Neural cell (in vitro differentiated cells): ENCODE measurements around the gene NEK5.

Experiments
- CTCF ChIP-seq: fragments of 450-650 bp; IDR thresholded peaks from 2 replicates; pipeline ENCODE4 v1.5.1; 2014; ENCODE audit warnings: antibody characterized with exemption, mild to moderate bottlenecking, moderate library complexity; ENCODE audit not compliant: poor library complexity, severe bottlenecking
- EP300 ChIP-seq: fragments of 450-650 bp; conservative IDR thresholded peaks from 2 replicates; pipeline ENCODE4 v1.6.1; 2014; ENCODE audit warnings: antibody characterized with exemption, mild to moderate bottlenecking, moderate library complexity; ENCODE audit not compliant: poor library complexity, severe bottlenecking
- EZH2 ChIP-seq: fragments of 200-600, 300-800 bp; shearing (Covaris generic), sonication (generic); IDR thresholded peaks from 2 replicates; pipeline ENCODE4 v1.6.1; 2014; ENCODE audit warnings: antibody characterized with exemption, low read length, borderline replicate concordance, mild to moderate bottlenecking; ENCODE audit not compliant: insufficient read depth, poor library complexity, severe bottlenecking
- MXI1 ChIP-seq: fragments of 450-650 bp; conservative IDR thresholded peaks from 2 replicates; pipeline ENCODE4 v1.6.1; 2014; ENCODE audit warnings: antibody characterized with exemption, mild to moderate bottlenecking; ENCODE audit not compliant: poor library complexity, severe bottlenecking
- POLR2AphosphoS5 ChIP-seq: IDR thresholded peaks from 2 replicates; pipeline ENCODE4 v1.6.1; 2012
- RAD21 ChIP-seq: fragments of 450-650 bp; conservative IDR thresholded peaks from 2 replicates; pipeline ENCODE4 v1.6.1; 2014; ENCODE audit warnings: antibody characterized with exemption, mild to moderate bottlenecking, moderate library complexity
- REST ChIP-seq: IDR thresholded peaks from 2 replicates; pipeline ENCODE4 v1.6.1; 2012; ENCODE audit warnings: borderline replicate concordance
- SMC3 ChIP-seq: fragments of 450-650 bp; conservative IDR thresholded peaks from 2 replicates; pipeline ENCODE4 v1.6.1; 2014; ENCODE audit warnings: antibody characterized with exemption, mild to moderate bottlenecking, moderate library complexity; ENCODE audit not compliant: poor library complexity
- TAF1 ChIP-seq: IDR thresholded peaks from 2 replicates; pipeline ENCODE4 v1.6.1; 2012; ENCODE audit warnings: low read depth

GRCh38 chr13:52156724-52157261 lies 27.9 kb upstream of the NEK5 start:
- TF ChIP-seq CTCF (no peak), EZH2 (no peak), EP300 (no peak), RAD21 (no peak), POLR2AphosphoS5 (no peak), MXI1 (no peak), SMC3 (no peak), TAF1 (no peak), REST (no peak)
